SK-N-SH (cell line): ENCODE data around the gene MAP4. TPM values are rescaled to one million over a fixed set of nuclear protein-coding genes. Genes with fewer than 3 reads are reported as not detected.

ENCODE experiments used
- CTCF ChIA-PET: fragments of 300-600, 350-600 bp; formaldehyde crosslinking; extraction: SDS; loops from one replicate; lab custom pipeline; 2021; lab: Yijun Ruan, JAX
- POLR2A ChIA-PET: fragments of 350-600 bp; sonication (Branson Sonifier 250); formaldehyde crosslinking; extraction: SDS; loops from one replicate; lab custom pipeline; 2020; ENCODE audit warnings: antibody characterized with exemption, inconsistent platforms; lab: Yijun Ruan, JAX
- DNase-seq: peaks from one replicate; pipeline ENCODE4 v3.0.0; 2012
- H2AFZ ChIP-seq: fragments of 200-600 bp; sonication (generic); 2 replicates; pipeline ENCODE4 v1.8.1; 2016; ENCODE audit warnings: antibody characterized with exemption, mild to moderate bottlenecking, low read depth
- H3F3A ChIP-seq: fragments of 200-600 bp; sonication (generic); replicated peaks from 2 replicates; pipeline ENCODE3; 2016; ENCODE audit warnings: antibody characterized with exemption, mild to moderate bottlenecking; ENCODE audit not compliant: insufficient read depth
- H3K27ac ChIP-seq, 2 experiments: fragments of 200-500 bp in 1 of 2; fragments of 200-600 bp in 1 of 2; sonication (Bioruptor generic) in 1 of 2; sonication (generic), shearing (Covaris generic) in 1 of 2; 2 replicates each; pipeline versions ENCODE4 v1.5.1 to v1.6.1; 2014 to 2016; ENCODE audit warnings: low read depth in 2 of 2, inconsistent platforms in 1 of 2, low read length in 1 of 2, mild to moderate bottlenecking in 1 of 2, mixed read lengths in 1 of 2
- H3K27me3 ChIP-seq: fragments of 200-600 bp; sonication (generic), shearing (Covaris generic); 2 replicates; pipeline ENCODE4 v1.6.1; 2016; ENCODE audit warnings: mixed run types; ENCODE audit not compliant: insufficient read depth
- H3K36me3 ChIP-seq, 2 experiments: fragments of 200-500 bp in 1 of 2; fragments of 200-600 bp in 1 of 2; sonication (Bioruptor generic) in 1 of 2; sonication (generic) in 1 of 2; replicated peaks in 1 of 2; 2 replicates each; pipeline versions ENCODE3 to v1.5.1; 2014 to 2016; ENCODE audit warnings: low read length in 1 of 2, mild to moderate bottlenecking in 1 of 2; ENCODE audit not compliant: insufficient read depth in 2 of 2, control insufficient read depth in 1 of 2
- H3K4me1 ChIP-seq, 2 experiments: fragments of 200-500 bp in 1 of 2; fragments of 200-600 bp in 1 of 2; sonication (Bioruptor generic) in 1 of 2; sonication (generic), shearing (Covaris generic) in 1 of 2; 2 replicates each; pipeline versions ENCODE4 v1.5.1 to v1.6.1; 2014 to 2016; ENCODE audit warnings: low read depth in 1 of 2, low read length in 1 of 2, mixed run types in 1 of 2; ENCODE audit not compliant: insufficient read depth in 2 of 2, control insufficient read depth in 1 of 2
- H3K4me2 ChIP-seq: fragments of 200-600 bp; sonication (generic), shearing (Covaris generic); 2 replicates; pipeline ENCODE4 v1.6.1; 2017; ENCODE audit warnings: mixed run types
- H3K4me3 ChIP-seq, 2 experiments: fragments of 200-500 bp in 1 of 2; fragments of 200-600 bp in 1 of 2; sonication (Bioruptor generic) in 1 of 2; sonication (generic), shearing (Covaris generic) in 1 of 2; 2 replicates each; pipeline versions ENCODE4 v1.5.1 to v1.8.1; 2014 to 2016; ENCODE audit warnings: low read depth in 2 of 2, inconsistent platforms in 1 of 2, low read length in 1 of 2, mild to moderate bottlenecking in 1 of 2, mixed read lengths in 1 of 2, moderate library complexity in 1 of 2
- H3K79me2 ChIP-seq: fragments of 200-600 bp; sonication (generic); 2 replicates; pipeline ENCODE4 v1.8.1; 2017; ENCODE audit warnings: mild to moderate bottlenecking; ENCODE audit not compliant: insufficient read depth
- H3K9ac ChIP-seq: fragments of 200-600 bp; sonication (generic); 2 replicates; pipeline ENCODE4 v1.6.1; 2017; ENCODE audit warnings: mixed run types
- H3K9me2 ChIP-seq: fragments of 200-600 bp; sonication (generic); 2 replicates; pipeline ENCODE4 v1.6.1; 2017; ENCODE audit warnings: mixed run types
- H3K9me3 ChIP-seq: fragments of 200-600 bp; sonication (generic); 2 replicates; pipeline ENCODE4 v1.6.1; 2017; ENCODE audit warnings: mixed run types, mild to moderate bottlenecking, moderate library complexity
- H4K20me1 ChIP-seq: fragments of 200-600 bp; sonication (generic); 2 replicates; pipeline ENCODE4 v1.6.1; 2017; ENCODE audit warnings: mild to moderate bottlenecking, mixed run types; ENCODE audit not compliant: insufficient read depth
- CHD2 ChIP-seq: fragments of 150-350 bp; IDR thresholded peaks from 2 replicates; pipeline ENCODE4 v1.6.1; 2018; ENCODE audit warnings: low read length; ENCODE audit not compliant: partially characterized antibody
- FOSL2 ChIP-seq: IDR thresholded peaks from 2 replicates; pipeline ENCODE4 v1.4.0; 2012; ENCODE audit warnings: low read depth, mild to moderate bottlenecking, moderate library complexity, borderline replicate concordance
- GABPA ChIP-seq: IDR thresholded peaks from 2 replicates; pipeline ENCODE4 v1.4.0; 2012; ENCODE audit warnings: low read depth, mild to moderate bottlenecking
- MEF2A ChIP-seq: IDR thresholded peaks from 2 replicates; pipeline ENCODE4 v1.4.0; 2012; ENCODE audit warnings: low read depth, borderline replicate concordance
- MXI1 ChIP-seq: IDR thresholded peaks from 2 replicates; pipeline ENCODE4 v1.6.1; 2012; ENCODE audit warnings: mild to moderate bottlenecking, low read depth, low read length, improper control_type of control experiment
- NRF1 ChIP-seq: IDR thresholded peaks from 2 replicates; pipeline ENCODE4 v1.6.1; 2012; ENCODE audit warnings: low read depth, mild to moderate bottlenecking, low read length
- POLR2AphosphoS5 ChIP-seq: IDR thresholded peaks from 2 replicates; pipeline ENCODE4 v1.6.1; 2012; ENCODE audit warnings: low read depth, low read length
- RCOR1 ChIP-seq: fragments of 150-350 bp; IDR thresholded peaks from 2 replicates; pipeline ENCODE4 v1.6.1; 2017; ENCODE audit warnings: antibody characterized with exemption, low read length
- RFX5 ChIP-seq: IDR thresholded peaks from 2 replicates; pipeline ENCODE4 v1.6.1; 2012; ENCODE audit warnings: mild to moderate bottlenecking, improper control_type of control experiment, low read length
- SIN3A ChIP-seq: IDR thresholded peaks from 2 replicates; pipeline ENCODE4 v1.6.1; 2012; ENCODE audit warnings: low read depth, mild to moderate bottlenecking, low read length, moderate library complexity, borderline replicate concordance
- SMC3 ChIP-seq: IDR thresholded peaks from 2 replicates; pipeline ENCODE4 v1.6.1; 2012; ENCODE audit warnings: low read depth, low read length, improper control_type of control experiment
- TAF1 ChIP-seq: IDR thresholded peaks from 2 replicates; pipeline ENCODE4 v1.6.1; 2012; ENCODE audit warnings: low read depth, mild to moderate bottlenecking, low read length, moderate library complexity, borderline replicate concordance
- TCF12 ChIP-seq: IDR thresholded peaks from 2 replicates; pipeline ENCODE4 v1.4.0; 2012
- TEAD4 ChIP-seq: IDR thresholded peaks from 2 replicates; pipeline ENCODE4 v1.4.0; 2012; ENCODE audit warnings: mild to moderate bottlenecking, borderline replicate concordance; ENCODE audit not compliant: insufficient read depth
- WGBS: methylation state at CpG from one replicate; pipeline ENCODE4 v1.1.6; 2017; ENCODE audit warnings: low lambda C conversion rate; 5-methylcytosine and 5-hydroxymethylcytosine counted together
- polyA plus RNA-seq, 3 experiments: library from polyadenylated mRNA; depleted of rRNA; stranded (reverse); fragments of >200 nt; gene quantifications; 2 replicates each; pipeline ENCODE4 v1.2.3, GENCODE V29; 2012
- TF ChIP-seq, protein P1 (sequence below): fragments of 200-600 bp; sonication (generic); IDR thresholded peaks from 2 replicates; pipeline ENCODE4 v1.6.1; 2017; ENCODE audit warnings: antibody characterized with exemption, mild to moderate bottlenecking, moderate library complexity
- TF ChIP-seq, protein P2 (sequence below): IDR thresholded peaks from 2 replicates; pipeline ENCODE4 v1.4.0; 2012; ENCODE audit warnings: low read depth
- TF ChIP-seq, protein P3 (sequence below): IDR thresholded peaks from 2 replicates; pipeline ENCODE4 v1.6.1; 2012; ENCODE audit warnings: mild to moderate bottlenecking, low read depth, low read length, moderate library complexity
- TF ChIP-seq, protein P4 (sequence below): fragments of 150-350 bp; IDR thresholded peaks from 2 replicates; pipeline ENCODE4 v1.6.1; 2016; ENCODE audit warnings: mild to moderate bottlenecking, low read depth, low read length

MAP4 gene
- polyA plus RNA-seq, 1 of the 3 experiments (the other 2 are of a cell fraction): 121 TPM

DNA sequence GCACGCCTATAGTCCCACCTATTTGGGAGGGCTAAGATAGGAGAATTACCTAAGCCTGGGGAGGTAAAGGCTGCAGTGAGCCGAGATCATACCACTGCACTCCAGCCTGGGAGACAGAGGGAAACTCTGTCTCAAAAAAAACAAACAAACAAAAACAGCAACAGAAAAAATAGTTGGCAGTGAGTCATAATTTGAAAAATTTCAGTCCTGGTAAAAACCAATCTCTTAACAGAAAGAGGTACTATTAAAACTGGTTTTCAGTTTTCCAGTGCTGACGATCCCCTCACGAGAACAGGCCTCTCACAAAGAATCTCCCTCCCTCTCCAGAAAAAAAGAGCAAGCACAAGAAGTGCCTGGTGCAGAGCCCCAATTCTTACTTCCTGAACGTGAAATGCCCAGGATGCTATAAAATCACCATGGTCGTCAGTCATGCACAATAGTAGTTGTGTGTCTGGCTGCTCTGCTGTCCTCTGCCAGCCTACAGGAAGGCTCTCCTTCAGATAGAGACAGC lies 22.8 kb upstream of the MAP4 start:
- no peak for DNase-seq
- TF ChIP-seq, protein P1, sequence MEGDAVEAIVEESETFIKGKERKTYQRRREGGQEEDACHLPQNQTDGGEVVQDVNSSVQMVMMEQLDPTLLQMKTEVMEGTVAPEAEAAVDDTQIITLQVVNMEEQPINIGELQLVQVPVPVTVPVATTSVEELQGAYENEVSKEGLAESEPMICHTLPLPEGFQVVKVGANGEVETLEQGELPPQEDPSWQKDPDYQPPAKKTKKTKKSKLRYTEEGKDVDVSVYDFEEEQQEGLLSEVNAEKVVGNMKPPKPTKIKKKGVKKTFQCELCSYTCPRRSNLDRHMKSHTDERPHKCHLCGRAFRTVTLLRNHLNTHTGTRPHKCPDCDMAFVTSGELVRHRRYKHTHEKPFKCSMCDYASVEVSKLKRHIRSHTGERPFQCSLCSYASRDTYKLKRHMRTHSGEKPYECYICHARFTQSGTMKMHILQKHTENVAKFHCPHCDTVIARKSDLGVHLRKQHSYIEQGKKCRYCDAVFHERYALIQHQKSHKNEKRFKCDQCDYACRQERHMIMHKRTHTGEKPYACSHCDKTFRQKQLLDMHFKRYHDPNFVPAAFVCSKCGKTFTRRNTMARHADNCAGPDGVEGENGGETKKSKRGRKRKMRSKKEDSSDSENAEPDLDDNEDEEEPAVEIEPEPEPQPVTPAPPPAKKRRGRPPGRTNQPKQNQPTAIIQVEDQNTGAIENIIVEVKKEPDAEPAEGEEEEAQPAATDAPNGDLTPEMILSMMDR: no peak
- TF ChIP-seq, protein P2, sequence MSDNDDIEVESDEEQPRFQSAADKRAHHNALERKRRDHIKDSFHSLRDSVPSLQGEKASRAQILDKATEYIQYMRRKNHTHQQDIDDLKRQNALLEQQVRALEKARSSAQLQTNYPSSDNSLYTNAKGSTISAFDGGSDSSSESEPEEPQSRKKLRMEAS: no peak
- peaks cover 92% of the 10 kb centered on the region for H3K79me2 ChIP-seq
- peaks cover 51% of the 10 kb centered on the region for H3F3A ChIP-seq
- no peak overlapping the region for H2AFZ ChIP-seq
- H3K9me3 ChIP-seq: no peaks in the 10 kb centered on the region
- peak overlapping the region; percentile 70 for H3K4me2 ChIP-seq
- H4K20me1 ChIP-seq: peaks cover 79% of the 10 kb centered on the region
- H3K4me3 ChIP-seq: peak overlapping the region in 1 of 2 experiments; percentile 9; a peak in 1 of 4 replicates
- no peaks in the 10 kb centered on the region for H3K27me3 ChIP-seq
- no peaks in the 10 kb centered on the region for H3K9me2 ChIP-seq
- H3K36me3 ChIP-seq: peaks cover 0 to 4% of the 10 kb centered on the region in 2 experiments
- ChIA-PET POLR2A (no interaction called here), CTCF (no interaction called here)
- H3K27ac ChIP-seq: peak overlapping the region; percentile 48 to 90
- 53% methylated on average over 5 of the region's 6 CpGs for WGBS
- H3K4me1 ChIP-seq: peaks cover 8 to 26% of the 10 kb centered on the region in 2 experiments; a peak in 3 of 4 replicates
- H3K9ac ChIP-seq: peak overlapping the region; percentile 70

DNA sequence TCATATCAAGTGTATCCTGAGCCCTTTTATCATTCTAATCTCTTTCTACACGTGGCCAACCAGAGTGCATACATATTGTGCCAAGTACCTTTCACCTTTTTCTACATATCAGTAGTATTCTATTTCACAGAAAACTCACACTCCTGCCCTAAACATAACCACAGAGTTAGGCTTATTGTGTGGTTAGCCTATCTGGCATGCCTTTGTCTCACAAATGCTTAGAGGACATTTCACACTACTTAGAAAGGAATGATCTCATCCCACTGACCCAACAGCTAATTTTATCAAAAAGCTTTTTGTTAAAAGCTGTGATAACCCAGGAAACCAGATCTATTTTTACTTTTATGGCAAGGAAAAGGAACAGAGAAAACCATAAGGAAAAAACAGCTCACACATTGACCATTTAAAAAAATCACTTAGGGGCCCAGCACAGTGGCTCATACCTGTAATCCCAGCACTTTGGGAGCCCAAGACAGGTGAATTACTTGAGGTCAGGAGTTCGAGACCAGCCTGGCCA lies 17.8 kb upstream of the MAP4 start:
- Histone ChIP-seq H3K4me2 (peak overlapping the region; percentile 47), H3K9me2 (no peaks in the 10 kb centered on the region), H4K20me1 (peaks cover 83% of the 10 kb centered on the region), H3K4me3 (no peak overlapping the region), H3K9ac (peak overlapping the region; percentile 56), H3K36me3 (peaks cover 0 to 4% of the 10 kb centered on the region in 2 experiments), H3K4me1 (peaks cover 6 to 25% of the 10 kb centered on the region in 2 experiments; a peak in 2 of 4 replicates), H3K27me3 (no peaks in the 10 kb centered on the region), H3K79me2 (peaks cover 98% of the 10 kb centered on the region), H3K27ac (peak overlapping the region; percentile 0 to 74), H2AFZ (no peak overlapping the region), H3F3A (peaks cover 28% of the 10 kb centered on the region), H3K9me3 (no peaks in the 10 kb centered on the region)
- 40% methylated on average over 2 of the region's 2 CpGs for WGBS
- ChIA-PET CTCF (interaction anchor here (1.1 kb wide), 1 partner anchor 57 kb away, joined by 3 read pairs; no protein-coding TSS in a partner anchor), POLR2A (no interaction called here)
- DNase-seq: peak; percentile 33
- no peak for TF ChIP-seq SMC3
- no peak for TF ChIP-seq MXI1
- TF ChIP-seq TCF12: peak; percentile 66
- TF ChIP-seq, protein P3, sequence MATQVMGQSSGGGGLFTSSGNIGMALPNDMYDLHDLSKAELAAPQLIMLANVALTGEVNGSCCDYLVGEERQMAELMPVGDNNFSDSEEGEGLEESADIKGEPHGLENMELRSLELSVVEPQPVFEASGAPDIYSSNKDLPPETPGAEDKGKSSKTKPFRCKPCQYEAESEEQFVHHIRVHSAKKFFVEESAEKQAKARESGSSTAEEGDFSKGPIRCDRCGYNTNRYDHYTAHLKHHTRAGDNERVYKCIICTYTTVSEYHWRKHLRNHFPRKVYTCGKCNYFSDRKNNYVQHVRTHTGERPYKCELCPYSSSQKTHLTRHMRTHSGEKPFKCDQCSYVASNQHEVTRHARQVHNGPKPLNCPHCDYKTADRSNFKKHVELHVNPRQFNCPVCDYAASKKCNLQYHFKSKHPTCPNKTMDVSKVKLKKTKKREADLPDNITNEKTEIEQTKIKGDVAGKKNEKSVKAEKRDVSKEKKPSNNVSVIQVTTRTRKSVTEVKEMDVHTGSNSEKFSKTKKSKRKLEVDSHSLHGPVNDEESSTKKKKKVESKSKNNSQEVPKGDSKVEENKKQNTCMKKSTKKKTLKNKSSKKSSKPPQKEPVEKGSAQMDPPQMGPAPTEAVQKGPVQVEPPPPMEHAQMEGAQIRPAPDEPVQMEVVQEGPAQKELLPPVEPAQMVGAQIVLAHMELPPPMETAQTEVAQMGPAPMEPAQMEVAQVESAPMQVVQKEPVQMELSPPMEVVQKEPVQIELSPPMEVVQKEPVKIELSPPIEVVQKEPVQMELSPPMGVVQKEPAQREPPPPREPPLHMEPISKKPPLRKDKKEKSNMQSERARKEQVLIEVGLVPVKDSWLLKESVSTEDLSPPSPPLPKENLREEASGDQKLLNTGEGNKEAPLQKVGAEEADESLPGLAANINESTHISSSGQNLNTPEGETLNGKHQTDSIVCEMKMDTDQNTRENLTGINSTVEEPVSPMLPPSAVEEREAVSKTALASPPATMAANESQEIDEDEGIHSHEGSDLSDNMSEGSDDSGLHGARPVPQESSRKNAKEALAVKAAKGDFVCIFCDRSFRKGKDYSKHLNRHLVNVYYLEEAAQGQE: no peak
- no peak for TF ChIP-seq NRF1
- TF ChIP-seq FOSL2: peak; percentile 36; the same call in 1 of the 2 replicates
- no peak for TF ChIP-seq RFX5
- no peak for TF ChIP-seq POLR2AphosphoS5
- peak; percentile 93 for TF ChIP-seq MEF2A
- TF ChIP-seq SIN3A: no peak
- TF ChIP-seq CHD2: no peak
- peak; percentile 48; the same call in 1 of the 2 replicates for TF ChIP-seq TEAD4
- no peak for TF ChIP-seq TAF1
- TF ChIP-seq, protein P2: peak; percentile 63; the same call in 1 of the 2 replicates
- TF ChIP-seq RCOR1: no peak
- no peak for TF ChIP-seq GABPA
- TF ChIP-seq, protein P4, sequence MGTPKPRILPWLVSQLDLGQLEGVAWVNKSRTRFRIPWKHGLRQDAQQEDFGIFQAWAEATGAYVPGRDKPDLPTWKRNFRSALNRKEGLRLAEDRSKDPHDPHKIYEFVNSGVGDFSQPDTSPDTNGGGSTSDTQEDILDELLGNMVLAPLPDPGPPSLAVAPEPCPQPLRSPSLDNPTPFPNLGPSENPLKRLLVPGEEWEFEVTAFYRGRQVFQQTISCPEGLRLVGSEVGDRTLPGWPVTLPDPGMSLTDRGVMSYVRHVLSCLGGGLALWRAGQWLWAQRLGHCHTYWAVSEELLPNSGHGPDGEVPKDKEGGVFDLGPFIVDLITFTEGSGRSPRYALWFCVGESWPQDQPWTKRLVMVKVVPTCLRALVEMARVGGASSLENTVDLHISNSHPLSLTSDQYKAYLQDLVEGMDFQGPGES: no peak
